GM12878 (cell line): ENCODE data around the gene ZIC1. TPM values are rescaled to one million over a fixed set of nuclear protein-coding genes. Genes with fewer than 3 reads are reported as not detected.

Experiments
- ATAC-seq: fragments of 200-7000 bp; cut with Tn5 transposase; 3 replicates; pipeline ENCODE4 v1.9.1; 2020; ENCODE audit warnings: mild to moderate bottlenecking, moderate library complexity
- BruUV-seq: library from RNA; stranded (reverse); fragments of 400-500 nt; replicated peaks from 2 replicates; lab custom pipeline; 2021; lab: Mats Ljungman, UMichigan
- CTCF ChIA-PET: fragments of 300-600 bp; sonication (Branson Sonifier 250); formaldehyde crosslinking; extraction: SDS; loops from one replicate; lab custom pipeline; 2021; ENCODE audit warnings: inconsistent platforms; lab: Yijun Ruan, JAX
- POLR2A ChIA-PET: fragments of 350-600 bp; formaldehyde crosslinking; extraction: SDS; loops from one replicate; lab custom pipeline; 2021; ENCODE audit warnings: inconsistent platforms; lab: Charles Lee
- RAD21 ChIA-PET: fragments of 300-600 bp; sonication (Branson Sonifier 250); formaldehyde crosslinking; loops from one replicate; lab custom pipeline; 2023; ENCODE audit warnings: antibody characterized with exemption; ENCODE audit not compliant: unreplicated experiment; lab: Charles Lee
- SMC1A ChIA-PET: fragments of 300-600 bp; sonication (Branson Sonifier 250); formaldehyde crosslinking; loops from one replicate; lab custom pipeline; 2023; ENCODE audit not compliant: unreplicated experiment, uncharacterized antibody; lab: Charles Lee
- DNase-seq: peaks from one replicate; pipeline ENCODE4 v3.0.0-alpha.2; 2011; ENCODE audit warnings: low read depth, low spot score
- FAIRE-seq: peaks from 3 replicates; lab custom pipeline; 2011; peaks lifted over from hg19 to GRCh38; lab: Jason Lieb, UNC
- H2AFZ ChIP-seq: 2 replicates; pipeline ENCODE4 v1.6.0; 2011; ENCODE audit warnings: low read depth, low read length, control low read depth; ENCODE audit not compliant: control insufficient read depth
- H3K27ac ChIP-seq: 2 replicates; pipeline ENCODE4 v1.5.1; 2011; ENCODE audit warnings: control low read depth; ENCODE audit not compliant: control insufficient read depth, insufficient read depth
- H3K27me3 ChIP-seq, 2 experiments: replicated peaks in 1 of 2; 2 replicates each; pipeline versions ENCODE4 v1.6.0 to v1.6.1; 2011; ENCODE audit warnings: low read length in 1 of 2; ENCODE audit not compliant: control insufficient read depth in 2 of 2, insufficient read depth in 2 of 2
- H3K36me3 ChIP-seq, 2 experiments: 2 replicates each; pipeline ENCODE4 v1.5.1; 2011; ENCODE audit warnings: low read length in 1 of 2; ENCODE audit not compliant: control insufficient read depth in 2 of 2, insufficient read depth in 2 of 2
- H3K4me1 ChIP-seq: 2 replicates; pipeline ENCODE4 v1.6.1; 2011; ENCODE audit warnings: mild to moderate bottlenecking, low read length, moderate library complexity, mixed read lengths; ENCODE audit not compliant: control insufficient read depth, insufficient read depth
- H3K4me2 ChIP-seq: 2 replicates; pipeline ENCODE4 v1.6.0; 2011; ENCODE audit warnings: control low read depth; ENCODE audit not compliant: control insufficient read depth, insufficient read depth
- H3K4me3 ChIP-seq: fragments of 200-600 bp; sonication (generic); 2 replicates; pipeline ENCODE4 v1.5.1; 2016
- H3K79me2 ChIP-seq: 2 replicates; pipeline ENCODE4 v1.6.0; 2011; ENCODE audit warnings: low read length; ENCODE audit not compliant: control insufficient read depth, insufficient read depth
- H3K9ac ChIP-seq: 2 replicates; pipeline ENCODE4 v1.8.0; 2011; ENCODE audit warnings: low read length, control low read depth, mixed read lengths; ENCODE audit not compliant: control insufficient read depth, insufficient read depth
- H3K9me3 ChIP-seq: replicated peaks from 3 replicates; pipeline ENCODE4 v1.5.1; 2011; ENCODE audit warnings: mild to moderate bottlenecking, low read length; ENCODE audit not compliant: control insufficient read depth, insufficient read depth
- H4K20me1 ChIP-seq: 2 replicates; pipeline ENCODE4 v1.6.0; 2011; ENCODE audit not compliant: control insufficient read depth, insufficient read depth
- BCL3 ChIP-seq: IDR thresholded peaks from 2 replicates; pipeline ENCODE4 v1.6.1; 2011; ENCODE audit warnings: borderline replicate concordance, low read depth, mild to moderate bottlenecking, moderate library complexity, low read length; ENCODE audit not compliant: insufficient read depth, poor library complexity, severe bottlenecking
- MLLT1 ChIP-seq: fragments of 450-650 bp; IDR thresholded peaks from 2 replicates; pipeline ENCODE4 v1.6.1; 2016; ENCODE audit warnings: mild to moderate bottlenecking
- NKRF ChIP-seq: fragments of 450-650 bp; conservative IDR thresholded peaks from 2 replicates; pipeline ENCODE4 v1.6.1; 2017; ENCODE audit warnings: mild to moderate bottlenecking, moderate library complexity
- NRF1 ChIP-seq: conservative IDR thresholded peaks from 2 replicates; pipeline ENCODE4 v1.6.1; 2011; ENCODE audit warnings: mild to moderate bottlenecking, low read depth, low read length, improper control_type of control experiment
- PRDM15 ChIP-seq: fragments of 450-650 bp; formaldehyde crosslinking; IDR thresholded peaks from 2 replicates; pipeline ENCODE4 v1.4.0; 2020; ENCODE audit warnings: mild to moderate bottlenecking, moderate library complexity
- RB1 ChIP-seq: fragments of 450-650 bp; formaldehyde crosslinking; IDR thresholded peaks from 2 replicates; pipeline ENCODE4 v1.6.1; 2017; ENCODE audit warnings: mild to moderate bottlenecking, borderline replicate concordance
- SREBF2 ChIP-seq: IDR thresholded peaks from 2 replicates; pipeline ENCODE4 v1.6.1; 2012; ENCODE audit warnings: mild to moderate bottlenecking, low read length
- SRF ChIP-seq, 2 experiments: IDR thresholded peaks; 2 replicates each; pipeline ENCODE4 v1.6.1; 2011; ENCODE audit warnings: low read depth in 2 of 2, low read length in 2 of 2, mild to moderate bottlenecking in 1 of 2, moderate library complexity in 1 of 2
- TCF7 ChIP-seq: IDR thresholded peaks from 2 replicates; pipeline ENCODE4 v1.6.1; 2014; ENCODE audit warnings: antibody characterized with exemption, borderline replicate concordance
- ZBED1 ChIP-seq: IDR thresholded peaks from 2 replicates; pipeline ENCODE4 v1.6.1; 2016; ENCODE audit warnings: borderline replicate concordance
- ZNF622 ChIP-seq: fragments of 450-650 bp; IDR thresholded peaks from 2 replicates; pipeline ENCODE4 v1.6.1; 2017; ENCODE audit warnings: mild to moderate bottlenecking, inconsistent platforms
- whole genome bisulfite sequencing: methylation state at CpG from one replicate; pipeline ENCODE4 v1.1.6; 2016; ENCODE audit warnings: low lambda C conversion rate; ENCODE audit not compliant: insufficient replicate concordance, insufficient coverage; ENCODE audit errors: missing lambda C conversion rate; 5-methylcytosine and 5-hydroxymethylcytosine counted together
- in situ Hi-C: fragments of 300-500 bp; cut with MboI; formaldehyde crosslinking; loops from 9 replicates; pipeline ENCODE4 v1.14.3; 2018; ENCODE audit warnings: mixed read lengths
- intact Hi-C: fragments of 100-400 bp; cut with micrococcal nuclease; formaldehyde crosslinking; loops from one replicate; pipeline ENCODE4 v1.14.2; 2022; ENCODE audit not compliant: unreplicated experiment
- polyA plus RNA-seq, 11 experiments: library from polyadenylated mRNA; depleted of rRNA in 4 of 11; unstranded in 6 of 11; stranded (reverse) in 5 of 11; fragments of >200 nt; fragmentation: Nextera tagmentation in 4 of 11; fragmentation: Illumina TruSeq in 1 of 11; extraction: Ambion mirVana in 4 of 11; extraction: Trizol in 1 of 11; gene quantifications; 1 replicate in 1 of 11; 2 replicates in 10 of 11; pipeline versions ENCODE4 v1.2.1 to v1.2.3, GENCODE V29; 2011 to 2016; ENCODE audit warnings: inconsistent platforms in 2 of 11, missing spikeins in 2 of 11, low read depth in 1 of 11
- total RNA-seq, 4 experiments: library from RNA; depleted of rRNA in 3 of 4; stranded (reverse); fragments of >200 nt in 3 of 4; fragmentation: Illumina TruSeq in 1 of 4; extraction: Trizol in 1 of 4; gene quantifications; 2 replicates each; pipeline versions ENCODE4 v1.2.1 to v1.2.3, GENCODE V29; 2013 to 2021

ZIC1 gene
- total and polyA plus RNA-seq, 10 of the 15 experiments (the other 5 are each of a cell fraction or from before 2014, with no cell fraction given) = not detected

DNA sequence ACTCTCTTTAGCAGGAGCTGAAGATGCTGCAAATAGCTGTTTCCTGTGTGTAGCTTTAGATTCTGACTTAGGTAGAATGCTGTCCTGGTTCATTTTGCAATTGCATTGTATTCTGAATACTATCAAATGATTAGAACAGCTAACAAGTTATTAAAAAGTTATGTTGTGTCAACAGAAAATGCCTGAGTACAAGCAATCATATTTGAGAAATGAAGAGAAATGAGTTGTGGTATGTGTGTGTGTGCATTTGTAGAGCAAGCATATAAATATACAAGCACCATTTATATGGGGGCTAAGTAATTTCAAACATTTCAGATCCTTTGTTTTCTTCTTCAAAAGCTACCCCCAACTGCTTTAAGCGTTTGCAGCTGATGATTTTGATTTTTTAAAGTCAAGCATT, 7.8 kb downstream of the ZIC1 start (continued):
- TF ChIP-seq PRDM15 (CRISPR knock-in tag) (no peak), NKRF (no peak), TCF7 (no peak), RB1 (no peak), SREBF2 (no peak)

GRCh38 chr3:147417551-147418295, 8.6 kb downstream of the ZIC1 start:
- Histone ChIP-seq H3K27me3 (peaks cover 10 to 20% of the 10 kb centered on the region in 2 experiments), H2AFZ (no peak overlapping the region), H3K79me2 (no peaks in the 10 kb centered on the region), H3K4me2 (no peak overlapping the region), H4K20me1 (no peaks in the 10 kb centered on the region), H3K4me1 (no peaks in the 10 kb centered on the region), H3K9ac (no peak overlapping the region), H3K4me3 (no peak overlapping the region), H3K27ac (no peak overlapping the region), H3K9me3 (peaks cover 1% of the 10 kb centered on the region; the same call in 1 of the 3 replicates), H3K36me3 (no peaks in the 10 kb centered on the region)
- no peak for ATAC-seq
- no TSS peak for BruUV-seq
- no peak for DNase-seq
- SMC1A ChIA-PET = no interaction called here
- FAIRE-seq = no peak
- TF ChIP-seq SRF (IDR thresholded peaks at IDR 0.05; ENCODE audit: low read depth in 2 of 2, low read length in 2 of 2) (no peak), BCL3 (no peak), ZBED1 (no peak), NRF1 (no peak), ZNF622 (no peak), MLLT1 (no peak)
- 48% methylated on average over 7 of the region's 7 CpGs for WGBS
- POLR2A ChIA-PET = no interaction called here
- intact Hi-C loops (no loop called here), in situ Hi-C loops (no loop called here)
- CTCF ChIA-PET = interaction anchor here (2.5 kb wide), 1 partner anchor 18 kb away, joined by 6 read pairs; no protein-coding TSS in a partner anchor
- RAD21 ChIA-PET = no interaction called here
